ENCODE measurements around the gene HES2.

Gene HES2

GRCh38 chr1:6391951-6392808 lies 27.5 kb downstream of the HES2 start:
- no peak for TF ChIP-seq FOXM1 (IDR thresholded peaks at IDR 0.05; ENCODE audit: borderline replicate concordance, low read depth)
- no peak for TF ChIP-seq RAD21 (IDR thresholded peaks at IDR 0.05; ENCODE audit: low read depth)
- TF ChIP-seq TCF12 (IDR thresholded peaks at IDR 0.05; ENCODE audit: low read depth), result no peak
- TF ChIP-seq REST (IDR thresholded peaks at IDR 0.05; ENCODE audit: low read depth), result no peak
- TF ChIP-seq CREB1 (IDR thresholded peaks at IDR 0.05; ENCODE audit: low read depth), result no peak
- TF ChIP-seq CEBPB (IDR thresholded peaks at IDR 0.05), result no peak
- no peak for TF ChIP-seq ZBTB7A (IDR thresholded peaks at IDR 0.05; ENCODE audit: low read depth)
- no peak for TF ChIP-seq EGR1 (IDR thresholded peaks at IDR 0.05)

GRCh38 chr1:6389971-6390370 lies 29.7 kb downstream of the HES2 start:
- no peak for TF ChIP-seq RAD21 (IDR thresholded peaks at IDR 0.05; ENCODE audit: low read depth)
- TF ChIP-seq ZBTB7A (IDR thresholded peaks at IDR 0.05; ENCODE audit: low read depth), result no peak
- no peak for TF ChIP-seq NFIC (IDR thresholded peaks at IDR 0.05)
- TF ChIP-seq EP300 (IDR thresholded peaks at IDR 0.05; ENCODE audit: borderline replicate concordance), result no peak
- TF ChIP-seq REST (IDR thresholded peaks at IDR 0.05; ENCODE audit: low read depth), result no peak
- no peak for TF ChIP-seq EGR1 (IDR thresholded peaks at IDR 0.05)
- TF ChIP-seq FOXM1 (IDR thresholded peaks at IDR 0.05; ENCODE audit: borderline replicate concordance, low read depth), result no peak

- no peak for TF ChIP-seq EP300 (IDR thresholded peaks at IDR 0.05; ENCODE audit: borderline replicate concordance)
- TF ChIP-seq MAX (IDR thresholded peaks at IDR 0.05), result no peak
- TF ChIP-seq USF1 (IDR thresholded peaks at IDR 0.05), result no peak
- no peak for TF ChIP-seq FOXM1 (IDR thresholded peaks at IDR 0.05; ENCODE audit: borderline replicate concordance, low read depth)
- TF ChIP-seq ZBTB7A (IDR thresholded peaks at IDR 0.05; ENCODE audit: low read depth), result no peak
- no peak for TF ChIP-seq RAD21 (IDR thresholded peaks at IDR 0.05; ENCODE audit: low read depth)
- TF ChIP-seq TAF1 (IDR thresholded peaks at IDR 0.05; ENCODE audit: low read depth), result no peak
- no peak for TF ChIP-seq NFIC (IDR thresholded peaks at IDR 0.05)
- TF ChIP-seq CEBPB (IDR thresholded peaks at IDR 0.05), result no peak
- TF ChIP-seq REST (IDR thresholded peaks at IDR 0.05; ENCODE audit: low read depth), result no peak
- TF ChIP-seq TCF12 (IDR thresholded peaks at IDR 0.05; ENCODE audit: low read depth), result no peak
- no peak for TF ChIP-seq EGR1 (IDR thresholded peaks at IDR 0.05)
- TF ChIP-seq TEAD4 (IDR thresholded peaks at IDR 0.05), result no peak
Observed at GRCh38 chr1:6386371-6386949, 33.3 kb downstream of the HES2 start.

GRCh38 chr1:6385488-6386191 lies 34.1 kb downstream of the HES2 start:
- TF ChIP-seq REST (IDR thresholded peaks at IDR 0.05; ENCODE audit: low read depth) (no peak), CREB1 (IDR thresholded peaks at IDR 0.05; ENCODE audit: low read depth) (no peak), YY1 (IDR thresholded peaks at IDR 0.05; ENCODE audit: low read depth) (no peak), TEAD4 (IDR thresholded peaks at IDR 0.05) (no peak), CEBPB (IDR thresholded peaks at IDR 0.05) (no peak), ZBTB7A (IDR thresholded peaks at IDR 0.05; ENCODE audit: low read depth) (no peak)
